Caco-2 (cell line): Measurements from ENCODE around the gene EHD1. TPM values are rescaled to one million over a fixed set of nuclear protein-coding genes. Genes with fewer than 3 reads are reported as not detected.
A peak's percentile ranks its signal among the peaks of the same experiment; 100 is the strongest.

Experiments
- BruUV-seq: library from RNA; stranded (reverse); fragments of 400-500 nt; replicated peaks from 2 replicates; lab custom pipeline; 2021; lab: Mats Ljungman, UMichigan
- CTCF ChIA-PET: fragments of 300-600 bp; sonication (Branson Sonifier 250); formaldehyde crosslinking; loops from one replicate; lab custom pipeline; 2022; ENCODE audit warnings: antibody characterized with exemption; lab: Charles Lee
- POLR2A ChIA-PET: fragments of 300-600 bp; sonication (Branson Sonifier 250); formaldehyde crosslinking; loops from one replicate; lab custom pipeline; 2022; ENCODE audit warnings: antibody characterized with exemption; lab: Charles Lee
- DNase-seq, 2 experiments: peaks; one replicate each; pipeline versions ENCODE4 v3.0.0 to v3.0.0-alpha.2; 2020 to 2022
- H3K27me3 ChIP-seq: replicated peaks from 2 replicates; pipeline ENCODE4 v1.6.0; 2011; ENCODE audit warnings: low read length; ENCODE audit not compliant: control insufficient read depth, insufficient read depth
- H3K36me3 ChIP-seq: 2 replicates; pipeline ENCODE4 v1.5.1; 2011; ENCODE audit warnings: low read length; ENCODE audit not compliant: control insufficient read depth, insufficient read depth
- H3K4me1 ChIP-seq: fragments of 250-450 bp; sonication (Bioruptor Pico); 2 replicates; pipeline ENCODE4 v1.5.1; 2020; ENCODE audit warnings: mild to moderate bottlenecking
- H3K4me3 ChIP-seq: 2 replicates; pipeline ENCODE4 v1.5.1; 2011; ENCODE audit warnings: low read depth, mild to moderate bottlenecking, control low read depth, low read length
- H3K9me3 ChIP-seq: fragments of 250-450 bp; sonication (Bioruptor Pico); 2 replicates; pipeline ENCODE4 v1.5.1; 2020; ENCODE audit warnings: mild to moderate bottlenecking, moderate library complexity
- H3K27ac Mint-ChIP-seq: one replicate; pipeline ENCODE4 v1.8.0; 2022; ENCODE audit warnings: mixed read lengths; ENCODE audit not compliant: unreplicated experiment
- H3K27me3 Mint-ChIP-seq: one replicate; pipeline ENCODE4 v1.8.0; 2022; ENCODE audit warnings: mixed read lengths; ENCODE audit not compliant: insufficient read depth, unreplicated experiment
- H3K36me3 Mint-ChIP-seq: one replicate; pipeline ENCODE4 v1.8.0; 2022; ENCODE audit warnings: mild to moderate bottlenecking, mixed read lengths; ENCODE audit not compliant: insufficient read depth, unreplicated experiment
- H3K4me1 Mint-ChIP-seq: one replicate; pipeline ENCODE4 v1.8.0; 2022; ENCODE audit warnings: low read depth, mixed read lengths; ENCODE audit not compliant: unreplicated experiment
- H3K4me3 Mint-ChIP-seq: one replicate; pipeline ENCODE4 v1.8.0; 2022; ENCODE audit warnings: mild to moderate bottlenecking, moderate library complexity, mixed read lengths; ENCODE audit not compliant: unreplicated experiment
- H3K9me3 Mint-ChIP-seq: one replicate; pipeline ENCODE4 v1.8.0; 2022; ENCODE audit warnings: mixed read lengths; ENCODE audit not compliant: unreplicated experiment
- intact Hi-C: fragments of 100-400 bp; cut with micrococcal nuclease; formaldehyde crosslinking; loops from one replicate; pipeline ENCODE4 v1.10.0; 2022; ENCODE audit not compliant: unreplicated experiment
- total RNA-seq: library from RNA; stranded (reverse); gene quantifications from 2 replicates; pipeline ENCODE4 v1.2.3, GENCODE V29; 2022
- TF ChIP-seq, protein P1 (sequence below), 2 experiments: fragments of 200-600 bp in 1 of 2; IDR thresholded peaks; 1 replicate in 1 of 2; 2 replicates in 1 of 2; pipeline versions ENCODE4 v1.5.1 to v1.8.0; 2011 to 2022; ENCODE audit warnings: antibody characterized with exemption in 1 of 2, control low read depth in 1 of 2, inconsistent platforms in 1 of 2, low read depth in 1 of 2, low read length in 1 of 2, mild to moderate bottlenecking in 1 of 2, moderate library complexity in 1 of 2; ENCODE audit not compliant: insufficient read depth in 1 of 2, severe bottlenecking in 1 of 2, unreplicated experiment in 1 of 2

The EHD1 gene
- total RNA-seq, 1 experiment from 2014 or later, result 129 TPM

DNA sequence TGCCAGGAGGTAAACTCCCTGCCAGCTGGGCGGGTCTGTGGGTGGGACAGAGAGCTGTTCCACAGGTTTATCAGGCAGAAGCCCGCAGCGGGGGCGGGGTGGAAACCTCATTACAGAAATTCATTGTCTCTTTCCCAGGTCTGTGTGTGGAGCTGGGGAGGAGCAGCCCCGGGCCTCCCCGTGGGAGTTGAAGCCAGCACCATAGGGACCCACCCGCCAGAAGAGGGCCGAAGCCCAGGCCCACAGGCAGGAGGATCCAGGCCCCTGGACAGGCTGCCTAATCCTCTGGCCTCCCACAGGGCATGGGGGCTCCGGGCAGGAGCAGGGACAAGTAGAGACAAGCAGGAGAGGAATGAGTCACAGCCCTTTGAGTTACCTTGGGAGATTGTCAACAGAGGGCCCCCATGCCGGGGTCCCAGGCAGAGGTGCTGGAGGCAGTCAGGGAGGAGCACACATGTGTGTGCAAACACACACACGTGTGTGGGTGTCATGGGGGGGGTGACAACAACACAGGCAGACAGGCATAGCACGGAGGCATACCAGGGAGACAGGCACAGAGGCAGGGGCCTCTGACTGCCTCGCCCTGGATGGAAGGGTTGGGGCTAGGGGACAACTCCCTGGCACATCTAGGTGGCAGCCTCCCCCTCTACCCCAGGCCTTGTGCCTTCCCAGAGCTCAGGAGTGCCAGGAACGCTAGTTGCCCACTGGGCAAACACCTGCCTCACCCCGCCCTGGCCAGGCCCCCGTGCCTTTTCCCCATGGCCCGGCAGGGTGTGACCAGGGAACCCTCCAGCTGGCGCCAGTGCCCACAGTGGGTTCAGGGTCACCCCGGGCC, 35.4 kb downstream of the EHD1 start:
- TF ChIP-seq, protein P1, sequence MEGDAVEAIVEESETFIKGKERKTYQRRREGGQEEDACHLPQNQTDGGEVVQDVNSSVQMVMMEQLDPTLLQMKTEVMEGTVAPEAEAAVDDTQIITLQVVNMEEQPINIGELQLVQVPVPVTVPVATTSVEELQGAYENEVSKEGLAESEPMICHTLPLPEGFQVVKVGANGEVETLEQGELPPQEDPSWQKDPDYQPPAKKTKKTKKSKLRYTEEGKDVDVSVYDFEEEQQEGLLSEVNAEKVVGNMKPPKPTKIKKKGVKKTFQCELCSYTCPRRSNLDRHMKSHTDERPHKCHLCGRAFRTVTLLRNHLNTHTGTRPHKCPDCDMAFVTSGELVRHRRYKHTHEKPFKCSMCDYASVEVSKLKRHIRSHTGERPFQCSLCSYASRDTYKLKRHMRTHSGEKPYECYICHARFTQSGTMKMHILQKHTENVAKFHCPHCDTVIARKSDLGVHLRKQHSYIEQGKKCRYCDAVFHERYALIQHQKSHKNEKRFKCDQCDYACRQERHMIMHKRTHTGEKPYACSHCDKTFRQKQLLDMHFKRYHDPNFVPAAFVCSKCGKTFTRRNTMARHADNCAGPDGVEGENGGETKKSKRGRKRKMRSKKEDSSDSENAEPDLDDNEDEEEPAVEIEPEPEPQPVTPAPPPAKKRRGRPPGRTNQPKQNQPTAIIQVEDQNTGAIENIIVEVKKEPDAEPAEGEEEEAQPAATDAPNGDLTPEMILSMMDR (IDR thresholded peaks at IDR 0.05; ENCODE audit: insufficient read depth in 1 of 2, low read depth in 1 of 2, low read length in 1 of 2, severe bottlenecking in 1 of 2, unreplicated experiment in 1 of 2), result peak in 1 of 2 experiments; percentile 4
- Histone ChIP-seq H3K9me3 (no peaks in the 10 kb centered on the region), H3K4me3 (peak overlapping the region; percentile 79), H3K36me3 (peaks cover 4% of the 10 kb centered on the region), H3K4me1 (peaks cover 31% of the 10 kb centered on the region), H3K27me3 (no peaks in the 10 kb centered on the region)
- DNase-seq, result peak; percentile 79 to 86
- Mint-ChIP-seq H3K4me1 (peaks cover 18% of the 10 kb centered on the region), H3K9me3 (no peaks in the 10 kb centered on the region), H3K36me3 (peaks cover 38% of the 10 kb centered on the region), H3K27me3 (no peaks in the 10 kb centered on the region), H3K4me3 (peak overlapping the region; percentile 88), H3K27ac (peak overlapping the region; percentile 92)
- BruUV-seq, result no TSS peak
- intact Hi-C loops, result loop anchor here (1.0 to 5.0 kb wide), 3 partner anchors 33 to 66 kb away; partner anchors contain the start of genes MAP4K2, MEN1 and SF1
- ChIA-PET CTCF (interaction anchor here (0.6 to 1.5 kb wide), 9 partner anchors 32 to 719 kb away, joined by 3 to 9 read pairs (median 4); partner anchors contain the start of genes ARL2 and MEN1), POLR2A (interaction anchor here (0.6 to 1.9 kb wide), 5 partner anchors 33 to 66 kb away, joined by 3 to 13 read pairs (median 4); partner anchors contain the start of gene SF1)

DNA sequence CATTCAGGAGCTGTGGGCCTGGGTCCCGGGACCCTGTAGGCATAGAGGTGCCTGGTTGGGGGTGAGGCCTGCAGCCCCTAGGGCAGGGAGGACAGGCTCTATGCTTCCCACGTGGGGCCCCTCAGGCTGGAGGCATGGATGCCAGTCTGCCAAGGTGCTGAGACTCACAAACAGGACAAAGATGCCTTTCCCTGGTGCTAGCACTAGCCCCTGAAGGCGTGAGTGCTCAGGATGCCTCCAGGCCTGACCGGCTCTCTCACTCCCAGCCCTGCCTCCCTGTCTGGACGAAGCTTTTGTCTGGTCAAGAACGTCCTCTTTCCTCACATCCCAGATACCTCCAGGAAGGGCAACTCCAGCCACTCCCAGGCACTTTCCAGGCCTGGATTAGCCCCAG, 36.1 kb downstream of the EHD1 start:
- CTCF ChIA-PET, result interaction anchor here (0.6 to 1.2 kb wide), 7 partner anchors 32 to 719 kb away, joined by 3 to 9 read pairs (median 4); partner anchors contain the start of genes ARL2 and MEN1
- Mint-ChIP-seq H3K4me1 (peaks cover 18% of the 10 kb centered on the region), H3K36me3 (peaks cover 38% of the 10 kb centered on the region), H3K4me3 (peak overlapping the region; percentile 88), H3K27ac (peak overlapping the region; percentile 92), H3K9me3 (no peaks in the 10 kb centered on the region), H3K27me3 (no peaks in the 10 kb centered on the region)
- TF ChIP-seq, protein P1 (IDR thresholded peaks at IDR 0.05; ENCODE audit: insufficient read depth in 1 of 2, low read depth in 1 of 2, low read length in 1 of 2, severe bottlenecking in 1 of 2, unreplicated experiment in 1 of 2), result no peak
- POLR2A ChIA-PET, result interaction anchor here (0.6 to 1.9 kb wide), 5 partner anchors 32 to 65 kb away, joined by 3 to 13 read pairs (median 5); partner anchors contain the start of gene SF1
- Histone ChIP-seq H3K36me3 (peaks cover 7% of the 10 kb centered on the region), H3K27me3 (no peaks in the 10 kb centered on the region), H3K4me3 (peak overlapping the region; percentile 79), H3K4me1 (peaks cover 27% of the 10 kb centered on the region), H3K9me3 (no peaks in the 10 kb centered on the region)
- TSS peak; percentile 31 for BruUV-seq
- peak; percentile 74 to 80 for DNase-seq
- intact Hi-C loops, result loop anchor here (1.0 to 5.0 kb wide), 3 partner anchors 32 to 65 kb away; partner anchors contain the start of genes MAP4K2, MEN1 and SF1
